ENCODE results near the gene ALPP.
"Not testable (repeated sequence)": the region's sequence is repeated elsewhere in the genome, so short reads cannot be mapped to it uniquely, and the experiment has no call there.

The ALPP gene

GRCh38 chr2:232363784-232364615, 14.6 kb upstream of the ALPP start:
- no peak for DNase-seq (ENCODE audit: low read depth in 2 of 2)

- DNase-seq (ENCODE audit: low read depth in 2 of 2): not testable (repeated sequence)
Observed at GRCh38 chr2:232364806-232365594, 13.6 kb upstream of the ALPP start.

- DNase-seq (ENCODE audit: low read depth in 2 of 2): no peak
Observed at GRCh38 chr2:232365621-232366321, 12.8 kb upstream of the ALPP start.

GRCh38 chr2:232366461-232366860, 12.1 kb upstream of the ALPP start:
- not testable (repeated sequence) for DNase-seq (ENCODE audit: low read depth in 2 of 2)

DNA sequence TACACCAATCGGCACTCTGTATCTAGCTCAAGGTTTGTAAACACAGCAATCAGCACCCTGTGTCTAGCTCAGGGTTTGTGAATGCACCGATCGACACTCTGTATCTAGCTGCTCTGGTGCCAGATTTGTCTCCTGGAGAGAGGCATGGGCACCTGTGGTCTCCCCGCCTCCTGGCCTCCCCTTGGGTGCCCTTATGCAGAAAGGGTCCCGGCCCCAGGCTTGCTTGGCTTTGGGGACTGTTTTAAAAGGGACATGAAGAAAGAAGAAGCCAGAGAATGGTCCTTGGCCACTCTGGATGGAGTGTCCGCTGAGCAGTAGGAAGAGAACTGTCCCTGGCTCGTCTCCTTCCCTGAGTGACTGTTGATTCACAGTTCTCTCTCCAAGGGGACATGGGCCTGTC, 11.5 kb upstream of the ALPP start:
- no peak for DNase-seq (ENCODE audit: low read depth in 2 of 2)

- no peak for DNase-seq (ENCODE audit: low read depth in 2 of 2)
Observed at GRCh38 chr2:232367591-232368233, 10.8 kb upstream of the ALPP start.

GRCh38 chr2:232368311-232368731, 10.2 kb upstream of the ALPP start:
- no peak for DNase-seq (ENCODE audit: low read depth in 2 of 2)

DNA sequence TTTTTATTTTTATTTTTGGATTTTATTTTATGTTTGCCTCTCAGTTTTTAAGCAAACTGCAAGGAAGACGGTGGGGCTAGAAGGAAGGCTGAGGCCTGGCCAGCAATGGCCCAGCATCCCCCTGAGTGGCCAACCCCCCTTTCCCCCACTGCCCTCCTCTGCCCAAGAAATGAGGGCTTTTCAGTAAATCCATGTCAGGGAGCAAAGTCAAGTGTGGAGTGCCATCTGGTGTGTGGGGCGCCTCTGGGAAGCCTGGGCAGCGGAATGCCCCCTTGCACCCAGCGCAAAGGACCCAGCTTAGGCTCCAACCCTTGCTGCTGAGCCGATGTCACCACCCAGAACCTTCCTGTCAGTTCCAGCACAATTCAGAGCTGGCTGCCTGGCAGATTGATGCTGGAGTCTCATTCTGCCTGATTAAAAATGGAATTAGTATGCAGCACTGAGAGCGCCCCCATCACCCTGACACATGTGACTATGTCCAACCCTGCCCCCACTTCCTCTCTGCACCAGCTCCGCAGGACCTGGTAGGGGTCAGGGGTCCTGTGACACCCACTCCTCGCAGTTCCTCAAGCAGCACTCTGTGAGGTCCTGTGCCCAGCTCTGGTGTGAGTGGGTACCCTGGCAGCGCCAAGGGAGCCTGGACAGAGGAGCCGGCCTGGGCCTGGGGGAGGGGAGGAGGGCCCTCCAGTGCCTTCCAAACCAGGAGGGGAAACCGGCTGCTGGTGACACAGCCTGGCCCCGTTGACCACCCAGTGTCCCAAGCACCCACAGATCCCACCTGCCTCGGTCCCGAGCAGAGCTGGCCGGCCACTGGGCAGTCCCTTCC, 9.2 kb upstream of the ALPP start:
- DNase-seq (ENCODE audit: low read depth in 2 of 2): no peak

DNA sequence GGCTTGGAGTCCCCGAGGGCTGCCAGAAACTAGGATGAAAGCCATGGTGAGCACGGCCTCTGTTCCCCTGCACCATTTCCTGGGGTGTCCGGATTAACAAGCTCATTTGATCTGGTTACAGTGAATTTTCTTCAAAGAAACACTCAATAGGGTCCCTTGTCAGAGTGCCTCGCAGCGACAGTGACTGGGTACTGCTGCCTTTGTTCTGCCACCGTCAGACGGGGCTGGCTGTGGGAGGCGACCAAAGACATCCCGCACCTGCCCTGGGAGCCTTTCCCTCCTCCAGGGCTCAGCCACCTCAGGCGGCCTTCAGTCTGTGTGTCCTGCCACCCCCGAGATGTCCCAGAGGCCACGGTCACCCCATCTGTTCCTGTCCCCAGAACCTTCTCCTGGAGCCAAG, 8.5 kb upstream of the ALPP start:
- not testable (repeated sequence) for DNase-seq (ENCODE audit: low read depth in 2 of 2)

GRCh38 chr2:232372231-232373208, 6.0 kb upstream of the ALPP start:
- DNase-seq (ENCODE audit: low read depth in 2 of 2): no peak

DNA sequence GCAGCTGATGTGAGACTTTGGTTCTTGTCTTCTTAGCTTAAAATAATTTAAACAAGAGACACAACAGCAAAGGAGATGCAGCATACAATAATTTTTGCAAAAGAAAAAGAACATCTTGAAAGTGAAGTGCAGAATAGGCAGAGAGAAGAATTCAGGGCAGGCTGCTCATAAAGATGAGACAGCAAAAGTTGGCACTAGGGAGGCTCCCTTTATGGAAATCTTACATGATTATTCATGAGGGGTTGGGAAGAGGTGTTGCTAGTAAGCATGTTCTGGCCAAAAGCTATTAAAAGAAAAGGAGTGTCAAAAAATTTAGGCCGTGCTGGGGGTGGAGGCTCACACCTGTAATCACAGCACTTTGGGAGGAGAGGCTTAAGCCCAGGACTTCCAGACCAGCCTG, 4.2 kb upstream of the ALPP start:
- DNase-seq (ENCODE audit: low read depth in 2 of 2): no peak

GRCh38 chr2:232375164-232375563, 3.4 kb upstream of the ALPP start:
- no peak for DNase-seq (ENCODE audit: low read depth in 2 of 2)

DNA sequence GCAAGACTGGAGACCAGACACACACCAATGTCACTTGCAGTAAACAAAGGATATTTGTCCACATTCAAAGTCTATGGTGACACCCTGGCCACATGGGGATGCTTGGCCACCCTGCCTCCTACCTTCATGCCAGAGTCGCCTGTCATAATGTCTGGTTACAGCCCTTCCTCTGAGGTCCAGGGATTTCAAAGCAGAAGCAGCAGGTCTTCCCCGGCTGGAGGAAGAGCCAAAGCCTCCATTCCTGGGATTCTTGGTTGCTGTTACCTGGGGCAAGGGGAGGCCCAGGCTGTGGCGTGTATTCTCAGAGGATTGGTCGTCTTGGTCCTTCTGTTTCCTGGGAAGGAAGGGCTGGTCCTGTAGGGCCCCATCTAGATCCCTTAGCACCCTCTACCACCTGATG, 2.3 kb upstream of the ALPP start:
- no peak for DNase-seq (ENCODE audit: low read depth in 2 of 2)

- DNase-seq (ENCODE audit: low read depth in 2 of 2): no peak
Observed at GRCh38 chr2:232376713-232377112, 1.8 kb upstream of the ALPP start.

DNA sequence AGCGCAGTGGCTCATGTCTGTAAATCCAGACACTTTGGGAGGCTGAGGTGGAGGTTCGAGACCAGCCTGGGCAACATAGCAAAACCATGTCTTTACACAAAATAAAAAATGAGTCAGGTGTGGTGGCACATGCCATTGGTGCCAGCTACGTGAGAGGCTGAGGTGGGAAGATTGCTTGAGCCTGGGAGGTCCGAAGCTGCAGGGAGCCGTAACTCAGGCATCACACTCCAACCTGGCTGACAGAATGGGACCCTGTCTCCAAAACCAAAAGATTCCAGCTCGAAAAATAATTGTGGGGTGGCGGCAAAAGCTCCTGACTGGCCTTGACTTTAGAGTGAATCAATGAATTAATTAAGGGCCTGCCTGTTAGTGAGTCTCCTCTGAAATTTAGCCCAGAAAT, 1.2 kb upstream of the ALPP start:
- no peak for DNase-seq (ENCODE audit: low read depth in 2 of 2)

GRCh38 chr2:232377841-232378734, 463 bp upstream of the ALPP start:
- no peak for DNase-seq (ENCODE audit: low read depth in 2 of 2)

DNA sequence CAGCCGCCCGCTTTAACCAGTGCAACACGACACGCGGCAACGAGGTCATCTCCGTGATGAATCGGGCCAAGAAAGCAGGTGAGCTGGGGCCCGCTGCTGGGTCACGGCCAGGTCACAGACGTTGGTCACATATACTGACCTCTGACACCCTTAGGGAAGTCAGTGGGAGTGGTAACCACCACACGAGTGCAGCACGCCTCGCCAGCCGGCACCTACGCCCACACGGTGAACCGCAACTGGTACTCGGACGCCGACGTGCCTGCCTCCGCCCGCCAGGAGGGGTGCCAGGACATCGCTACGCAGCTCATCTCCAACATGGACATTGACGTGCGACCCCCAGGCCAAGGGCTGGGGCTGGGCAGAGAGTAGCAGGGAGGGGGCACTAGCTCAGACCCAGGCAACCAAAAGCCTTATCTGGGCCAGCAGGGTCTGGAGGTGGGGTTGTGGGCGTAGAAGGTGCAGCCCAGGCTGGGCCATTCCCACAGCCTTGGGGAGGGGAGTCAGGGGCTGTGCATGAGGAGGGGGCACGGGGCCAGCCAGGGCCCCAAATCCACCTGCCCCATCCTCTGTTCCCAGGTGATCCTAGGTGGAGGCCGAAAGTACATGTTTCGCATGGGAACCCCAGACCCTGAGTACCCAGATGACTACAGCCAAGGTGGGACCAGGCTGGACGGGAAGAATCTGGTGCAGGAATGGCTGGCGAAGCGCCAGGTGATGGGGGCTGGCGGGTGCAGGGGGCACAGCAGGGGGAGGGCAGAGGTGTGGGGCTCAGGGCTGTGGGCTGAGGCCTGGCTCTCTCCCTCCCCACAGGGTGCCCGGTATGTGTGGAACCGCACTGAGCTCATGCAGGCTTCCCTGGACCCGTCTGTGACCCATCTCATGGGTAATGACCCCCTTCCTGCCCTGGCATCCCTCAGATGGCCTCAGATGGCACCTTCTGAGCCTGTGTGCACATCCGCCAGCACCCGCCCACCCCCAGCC, 1.3 kb downstream of the ALPP start:
- DNase-seq (ENCODE audit: low read depth in 2 of 2): not testable (repeated sequence)

All from fibroblast of skin of left quadriceps (primary cell).